GM23248 (cell line): ENCODE data around the gene GDPD4. TPM values are rescaled to one million over a fixed set of nuclear protein-coding genes. Genes with fewer than 3 reads are reported as not detected.

Experiments
- DNase-seq: peaks from one replicate; pipeline ENCODE4 v3.0.0-alpha.2; 2015
- H2AFZ ChIP-seq: fragments of 200-600 bp; sonication (generic); 2 replicates; pipeline ENCODE4 v1.6.1; 2016; ENCODE audit warnings: antibody characterized with exemption
- H3F3A ChIP-seq: fragments of 200-600 bp; sonication (generic); 2 replicates; pipeline ENCODE4 v1.6.1; 2016; ENCODE audit warnings: mild to moderate bottlenecking, antibody characterized with exemption, mixed run types; ENCODE audit not compliant: insufficient read depth
- H3K27ac ChIP-seq: fragments of 200-600 bp; sonication (generic); 2 replicates; pipeline ENCODE4 v1.5.1; 2016; ENCODE audit warnings: mild to moderate bottlenecking
- H3K27me3 ChIP-seq: fragments of 200-600 bp; sonication (generic); replicated peaks from 2 replicates; pipeline ENCODE4 v1.6.1; 2016; ENCODE audit warnings: mild to moderate bottlenecking; ENCODE audit not compliant: insufficient read depth
- H3K36me3 ChIP-seq: fragments of 200-600 bp; sonication (generic); 2 replicates; pipeline ENCODE4 v1.6.1; 2016; ENCODE audit warnings: low read depth, mild to moderate bottlenecking
- H3K4me1 ChIP-seq: fragments of 200-600 bp; sonication (generic); 2 replicates; pipeline ENCODE4 v1.6.1; 2016; ENCODE audit warnings: mild to moderate bottlenecking; ENCODE audit not compliant: insufficient read depth
- H3K4me2 ChIP-seq: fragments of 200-600 bp; sonication (generic); one replicate; pipeline ENCODE4 v1.6.1; 2016; ENCODE audit warnings: mild to moderate bottlenecking; ENCODE audit not compliant: unreplicated experiment
- H3K4me3 ChIP-seq: fragments of 200-600 bp; sonication (generic); 2 replicates; pipeline ENCODE4 v1.5.1; 2016; ENCODE audit warnings: mild to moderate bottlenecking
- H3K79me2 ChIP-seq: fragments of 200-600 bp; sonication (generic); 2 replicates; pipeline ENCODE4 v1.6.1; 2016; ENCODE audit warnings: mild to moderate bottlenecking; ENCODE audit not compliant: insufficient read depth
- H3K9ac ChIP-seq: fragments of 200-600 bp; sonication (generic); 2 replicates; pipeline ENCODE4 v1.6.1; 2016; ENCODE audit warnings: mild to moderate bottlenecking
- H3K9me2 ChIP-seq: fragments of 200-600 bp; sonication (generic); 2 replicates; pipeline ENCODE4 v1.6.1; 2016; ENCODE audit warnings: mixed run types, mild to moderate bottlenecking, moderate library complexity; ENCODE audit not compliant: insufficient read depth
- H3K9me3 ChIP-seq: fragments of 200-600 bp; sonication (generic); one replicate; pipeline ENCODE4 v1.6.1; 2017; ENCODE audit warnings: low read depth
- H4K20me1 ChIP-seq: fragments of 200-600 bp; sonication (generic); 2 replicates; pipeline ENCODE4 v1.6.0; 2016; ENCODE audit not compliant: insufficient read depth
- EZH2 ChIP-seq: fragments of 200-600 bp; sonication (generic); IDR thresholded peaks from 2 replicates; pipeline ENCODE4 v1.6.1; 2018; ENCODE audit warnings: antibody characterized with exemption, mild to moderate bottlenecking; ENCODE audit not compliant: insufficient read depth, poor library complexity, severe bottlenecking
- EZH2phosphoT487 ChIP-seq: fragments of 200-600 bp; sonication (generic); IDR thresholded peaks from 2 replicates; pipeline ENCODE4 v1.6.1; 2018; ENCODE audit warnings: antibody characterized with exemption, moderate library complexity, mild to moderate bottlenecking, low read depth; ENCODE audit not compliant: insufficient read depth
- WGBS, 2 experiments: methylation state at CpG; one replicate each; pipeline ENCODE4 v1.1.6; 2015 to 2017; ENCODE audit warnings: low lambda C conversion rate in 2 of 2, low coverage in 1 of 2; ENCODE audit errors: missing lambda C conversion rate in 2 of 2; 5-methylcytosine and 5-hydroxymethylcytosine counted together
- in situ Hi-C: fragments of 300-500 bp; cut with MboI; formaldehyde crosslinking; loops from 2 replicates; pipeline ENCODE4 v1.15.0; 2020
- polyA plus RNA-seq: library from polyadenylated mRNA; unstranded; fragments of >200 nt; fragmentation: Nextera tagmentation; extraction: Ambion mirVana; gene quantifications from 2 replicates; pipeline ENCODE4 v1.2.1, GENCODE V29; 2016
- total RNA-seq: library from RNA; depleted of rRNA; stranded (reverse); fragments of >200 nt; shearing (Covaris generic); gene quantifications from 2 replicates; pipeline ENCODE4 v1.2.3, GENCODE V29; 2014

GDPD4 gene
- total and polyA plus RNA-seq, 2 experiments from 2014 or later = not detected

- H3K9me3 ChIP-seq = no peaks in the 10 kb centered on the region
- H3K9ac ChIP-seq = no peak overlapping the region
- H4K20me1 ChIP-seq = no peaks in the 10 kb centered on the region
- H3K27ac ChIP-seq = no peak overlapping the region
- peaks cover 4% of the 10 kb centered on the region; the same call in 1 of the 2 replicates for H3K4me1 ChIP-seq
- TF ChIP-seq EZH2phosphoT487 (no peak), EZH2 (no peak)
- H3K4me2 ChIP-seq = no peak overlapping the region
- peaks cover 5% of the 10 kb centered on the region; the same call in 1 of the 2 replicates for H3F3A ChIP-seq
- no peaks in the 10 kb centered on the region for H3K9me2 ChIP-seq
- 35 to 40% methylated on average over 5 of the region's 5 CpGs for WGBS, 2 experiments
- H2AFZ ChIP-seq = no peak overlapping the region
- H3K27me3 ChIP-seq = no peaks in the 10 kb centered on the region
- H3K79me2 ChIP-seq = no peaks in the 10 kb centered on the region
- DNase-seq = no peak
- in situ Hi-C loops = no loop called here
- no peaks in the 10 kb centered on the region for H3K36me3 ChIP-seq
- H3K4me3 ChIP-seq = no peak overlapping the region
These were observed 15.4 kb upstream of the GDPD4 start for GRCh38 chr11:77316733-77317342.

GRCh38 chr11:77312107-77312506 is 10.6 kb upstream of the GDPD4 start:
- H3K79me2 ChIP-seq = no peaks in the 10 kb centered on the region
- H3K4me1 ChIP-seq = peaks cover 4% of the 10 kb centered on the region; the same call in 1 of the 2 replicates
- no peaks in the 10 kb centered on the region for H3K36me3 ChIP-seq
- TF ChIP-seq EZH2phosphoT487 (no peak), EZH2 (no peak)
- DNase-seq = no peak
- in situ Hi-C loops = no loop called here
- H3F3A ChIP-seq = peaks cover 5% of the 10 kb centered on the region; the same call in 1 of the 2 replicates
- no peaks in the 10 kb centered on the region for H3K9me2 ChIP-seq
- no peaks in the 10 kb centered on the region for H4K20me1 ChIP-seq
- no peak overlapping the region for H3K27ac ChIP-seq
- no peaks in the 10 kb centered on the region for H3K27me3 ChIP-seq
- H2AFZ ChIP-seq = no peak overlapping the region
- H3K4me2 ChIP-seq = no peak overlapping the region
- H3K9ac ChIP-seq = no peak overlapping the region
- no peak overlapping the region for H3K4me3 ChIP-seq
- H3K9me3 ChIP-seq = no peaks in the 10 kb centered on the region

- peaks cover 4% of the 10 kb centered on the region; the same call in 1 of the 2 replicates for H3K4me1 ChIP-seq
- WGBS, 2 experiments = 82 to 89% methylated on average over 3 of the region's 3 CpGs
- no peaks in the 10 kb centered on the region for H4K20me1 ChIP-seq
- no peak overlapping the region for H3K4me2 ChIP-seq
- no peaks in the 10 kb centered on the region for H3K79me2 ChIP-seq
- in situ Hi-C loops = no loop called here
- H2AFZ ChIP-seq = no peak overlapping the region
- H3K9me3 ChIP-seq = no peaks in the 10 kb centered on the region
- H3K27me3 ChIP-seq = no peaks in the 10 kb centered on the region
- DNase-seq = peak; percentile 40
- no peaks in the 10 kb centered on the region for H3K36me3 ChIP-seq
- no peak overlapping the region for H3K4me3 ChIP-seq
- no peaks in the 10 kb centered on the region for H3K9me2 ChIP-seq
- TF ChIP-seq EZH2phosphoT487 (no peak), EZH2 (no peak)
- H3K27ac ChIP-seq = no peak overlapping the region
- no peak overlapping the region for H3K9ac ChIP-seq
- H3F3A ChIP-seq = peaks cover 5% of the 10 kb centered on the region; the same call in 1 of the 2 replicates
These were observed 10.2 kb upstream of the GDPD4 start for GRCh38 chr11:77311701-77312100.

GRCh38 chr11:77310721-77311120 is 9.2 kb upstream of the GDPD4 start:
- no peak overlapping the region for H3K27ac ChIP-seq
- H3K4me1 ChIP-seq = peaks cover 4% of the 10 kb centered on the region; the same call in 1 of the 2 replicates
- H4K20me1 ChIP-seq = no peaks in the 10 kb centered on the region
- DNase-seq = no peak
- no peak overlapping the region for H3K4me3 ChIP-seq
- no peak overlapping the region for H3K9ac ChIP-seq
- TF ChIP-seq EZH2 = no peak
- no peak for TF ChIP-seq EZH2phosphoT487
- H3K9me3 ChIP-seq = no peaks in the 10 kb centered on the region
- no peaks in the 10 kb centered on the region for H3K27me3 ChIP-seq
- no peak overlapping the region for H3K4me2 ChIP-seq
- H3K79me2 ChIP-seq = no peaks in the 10 kb centered on the region
- in situ Hi-C loops = no loop called here
- no peaks in the 10 kb centered on the region for H3K36me3 ChIP-seq
- no peaks in the 10 kb centered on the region for H3K9me2 ChIP-seq
- 69 to 74% methylated on average over 5 of the region's 5 CpGs for WGBS, 2 experiments
- no peak overlapping the region for H2AFZ ChIP-seq
- peaks cover 5% of the 10 kb centered on the region; the same call in 1 of the 2 replicates for H3F3A ChIP-seq
